Mucosa of descending colon (tissue), 3 donors: ENCODE measurements around the gene FAXDC2. TPM values are rescaled to one million over a fixed set of nuclear protein-coding genes. Genes with fewer than 3 reads are reported as not detected.

Source experiments
- ATAC-seq: fragments of 200-7000 bp; cut with Tn5 transposase; one replicate; pipeline ENCODE4 v1.9.1; 2020; ENCODE audit warnings: mild to moderate bottlenecking, moderate library complexity
- DNase-seq, 3 donors: peaks; one replicate each; pipeline ENCODE4 v3.0.0-alpha.2; 2020
- H3K36me3 ChIP-seq: fragments of 200-600 bp; one replicate; pipeline ENCODE4 v1.8.0; 2021; ENCODE audit warnings: low read depth, mild to moderate bottlenecking
- H3K4me1 ChIP-seq: fragments of 200-600 bp; one replicate; pipeline ENCODE4 v1.8.0; 2021; ENCODE audit warnings: low read depth, mild to moderate bottlenecking
- H3K4me3 ChIP-seq: fragments of 200-600 bp; one replicate; pipeline ENCODE4 v1.8.0; 2021; ENCODE audit warnings: mild to moderate bottlenecking
- H3K9me3 ChIP-seq: fragments of 200-600 bp; one replicate; pipeline ENCODE4 v1.8.0; 2021; ENCODE audit warnings: mild to moderate bottlenecking
- CTCF ChIP-seq: fragments of 200-600 bp; IDR thresholded peaks from one replicate; pipeline ENCODE4 v1.8.0; 2022; ENCODE audit warnings: antibody characterized with exemption, mild to moderate bottlenecking
- intact Hi-C, 2 donors: fragments of 100-400 bp; cut with DNase I in 1 of 2; cut with micrococcal nuclease in 1 of 2; formaldehyde crosslinking; loops; one replicate each; pipeline versions ENCODE4 v1.11.0 to v1.11.1; 2022; cut with DNase I, micrococcal nuclease
- total RNA-seq, 3 donors: library from RNA; stranded (reverse); fragmentation: NEBNext Ultra II Directional in 2 of 3; extraction: Animal tissue kit (Norgen Biotek cat#: 25700) in 2 of 3; gene quantifications; one replicate each; pipeline versions ENCODE4 v1.2.1 to v1.2.4, GENCODE V29; 2021 to 2023
- donor health status: DM: no; HTN: no; CAD: no; lungs with moderate emphysema.
- donor health status: DM: no; HTN: no; CAD: no.
- donor health status: DM: no; HTN: yes; CAD: no.

Gene FAXDC2
- total RNA-seq, 3 donors from 2014 or later = 18.1 to 55.9 (median 20.9) TPM

- ATAC-seq (no peak), DNase-seq (no peak)
- H3K9me3 ChIP-seq = peaks cover 31% of the 10 kb centered on the region
- no peak for TF ChIP-seq CTCF
- peaks cover 5% of the 10 kb centered on the region for H3K36me3 ChIP-seq
- intact Hi-C loops = no loop called here
- H3K4me3 ChIP-seq = no peak overlapping the region
- no peaks in the 10 kb centered on the region for H3K4me1 ChIP-seq
These were observed 31.6 kb upstream of the FAXDC2 start for GRCh38 chr5:154881986-154882385.

- peaks cover 12% of the 10 kb centered on the region for H3K9me3 ChIP-seq
- no peak for DNase-seq
- TF ChIP-seq CTCF = no peak
- intact Hi-C loops = no loop called here
- no peaks in the 10 kb centered on the region for H3K36me3 ChIP-seq
- ATAC-seq = no peak
- no peak overlapping the region for H3K4me3 ChIP-seq
- no peaks in the 10 kb centered on the region for H3K4me1 ChIP-seq
These were observed 28.4 kb upstream of the FAXDC2 start for GRCh38 chr5:154878642-154879335.

- DNase-seq = peak in 1 of 3 donors; percentile 33
- peak; percentile 81 for ATAC-seq
These were observed 23.5 kb upstream of the FAXDC2 start for GRCh38 chr5:154873791-154874331.

GRCh38 chr5:154871734-154872133 is 21.3 kb upstream of the FAXDC2 start:
- ATAC-seq (no peak), DNase-seq (no peak)
- H3K36me3 ChIP-seq = peaks cover 5% of the 10 kb centered on the region
- no peak overlapping the region for H3K4me3 ChIP-seq
- intact Hi-C loops = no loop called here
- no peak for TF ChIP-seq CTCF
- H3K9me3 ChIP-seq = no peaks in the 10 kb centered on the region
- peaks cover 8% of the 10 kb centered on the region for H3K4me1 ChIP-seq

More at GRCh38 chr5:154873791-154874331, 23.5 kb upstream of the FAXDC2 start:
- H3K9me3 ChIP-seq = peaks cover 12% of the 10 kb centered on the region
- H3K4me1 ChIP-seq = peaks cover 5% of the 10 kb centered on the region
- no peak overlapping the region for H3K4me3 ChIP-seq
- intact Hi-C loops = no loop called here
- H3K36me3 ChIP-seq = peaks cover 5% of the 10 kb centered on the region
- no peak for TF ChIP-seq CTCF

GRCh38 chr5:154868702-154869101 is 18.3 kb upstream of the FAXDC2 start:
- Histone ChIP-seq H3K4me3 (no peak overlapping the region), H3K36me3 (peaks cover 5% of the 10 kb centered on the region), H3K4me1 (peaks cover 17% of the 10 kb centered on the region), H3K9me3 (no peaks in the 10 kb centered on the region)
- DNase-seq = no peak
- intact Hi-C loops = no loop called here
- TF ChIP-seq CTCF = no peak
- ATAC-seq = peak; percentile 25
